NCI-H2081 (cell line): ENCODE measurements around the gene DDTL.
A peak's percentile ranks its signal among the peaks of the same experiment; 100 is the strongest.
"Not testable (repeated sequence)": the region's sequence is repeated elsewhere in the genome, so short reads cannot be mapped to it uniquely, and the experiment has no call there.

Experiments
- DNase-seq, 2 experiments: peaks; one replicate each; lab custom pipeline; 2025; lab: John Stamatoyannopoulos, UW

DDTL gene

GRCh38 chr22:23966568-23966967, at the start of gene DDTL:
Gene DDTL, plus strand, starts transcription at chr22:23966888. Its CDS starts 27 bp downstream, at chr22:23966915.
- DNase-seq: not testable (repeated sequence)

GRCh38 chr22:23920267-23920611, 46.4 kb upstream of the DDTL start:
- not testable (repeated sequence) for DNase-seq

- DNase-seq: not testable (repeated sequence)
Measured at GRCh38 chr22:23921586-23922201, 45.0 kb upstream of the DDTL start.

GRCh38 chr22:23922921-23923320, 43.8 kb upstream of the DDTL start:
- no peak for DNase-seq

GRCh38 chr22:23925020-23925606, 41.6 kb upstream of the DDTL start:
- DNase-seq: no peak

- DNase-seq: no peak
Measured at GRCh38 chr22:23926561-23926960, 40.1 kb upstream of the DDTL start.

- DNase-seq: no peak
Measured at GRCh38 chr22:23938328-23939016, 28.2 kb upstream of the DDTL start.

- no peak for DNase-seq
Measured at GRCh38 chr22:23939017-23939357, 27.7 kb upstream of the DDTL start.

GRCh38 chr22:23940166-23940565, 26.5 kb upstream of the DDTL start:
- DNase-seq: not testable (repeated sequence)

GRCh38 chr22:23947391-23947790, 19.3 kb upstream of the DDTL start:
- not testable (repeated sequence) for DNase-seq

- DNase-seq: not testable (repeated sequence)
Measured at GRCh38 chr22:23949764-23950163, 16.9 kb upstream of the DDTL start.

GRCh38 chr22:23951383-23951782, 15.3 kb upstream of the DDTL start:
- not testable (repeated sequence) for DNase-seq

GRCh38 chr22:23952794-23953405, 13.8 kb upstream of the DDTL start:
- not testable (repeated sequence) for DNase-seq

GRCh38 chr22:23953485-23953884, 13.2 kb upstream of the DDTL start:
- DNase-seq: not testable (repeated sequence)

GRCh38 chr22:23954193-23954990, 12.3 kb upstream of the DDTL start:
- not testable (repeated sequence) for DNase-seq

GRCh38 chr22:23954991-23955305, 11.7 kb upstream of the DDTL start:
- DNase-seq: not testable (repeated sequence)

- DNase-seq: not testable (repeated sequence)
Measured at GRCh38 chr22:23955886-23956285, 10.8 kb upstream of the DDTL start.

- peak; percentile 31 to 58 for DNase-seq
Measured at GRCh38 chr22:23956301-23956900, 10.3 kb upstream of the DDTL start.

- DNase-seq: not testable (repeated sequence)
Measured at GRCh38 chr22:23961084-23961771, 5.5 kb upstream of the DDTL start, which contains the start of gene GSTT2B. Gene GSTT2B, minus strand, starts transcription at chr22:23961195. Its CDS starts 64 bp downstream, at chr22:23961131.

GRCh38 chr22:23966094-23966493, 594 bp upstream of the DDTL start:
- DNase-seq: not testable (repeated sequence)

GRCh38 chr22:23969071-23969470, 2.4 kb downstream of the DDTL start:
- DNase-seq: no peak
